H1 (cell line): ENCODE data around the gene TSPAN9. TPM values are rescaled to one million over a fixed set of nuclear protein-coding genes. Genes with fewer than 3 reads are reported as not detected.

Source experiments
- CTCF ChIA-PET: fragments of 300-600 bp; sonication (Branson Sonifier 250); formaldehyde crosslinking; loops from one replicate; lab custom pipeline; 2021; ENCODE audit not compliant: partially characterized antibody; lab: Charles Lee
- POLR2A ChIA-PET: fragments of 300-600 bp; sonication (Branson Sonifier 250); formaldehyde crosslinking; loops from one replicate; lab custom pipeline; 2021; ENCODE audit warnings: inconsistent platforms; ENCODE audit not compliant: partially characterized antibody; lab: Charles Lee
- DNase-seq, 2 experiments: peaks; one replicate each; pipeline versions ENCODE4 v3.0.0 to v3.0.0-alpha.2; 2010 to 2022; ENCODE audit warnings: low spot score in 2 of 2, low read depth in 1 of 2, mixed read lengths in 1 of 2
- FAIRE-seq: peaks from 2 replicates; lab custom pipeline; 2011; peaks lifted over from hg19 to GRCh38; lab: Jason Lieb, UNC
- H2AFZ ChIP-seq: 2 replicates; pipeline ENCODE4 v1.8.1; 2012; ENCODE audit warnings: low read length, inconsistent platforms
- H2AK5ac ChIP-seq: 2 replicates; pipeline ENCODE4 v1.6.1; 2013; ENCODE audit warnings: low read depth, low read length
- H2BK120ac ChIP-seq: replicated peaks from 2 replicates; pipeline ENCODE3; 2013; ENCODE audit warnings: low read depth, low read length, inconsistent platforms
- H2BK12ac ChIP-seq: 2 replicates; pipeline ENCODE4 v1.6.1; 2013; ENCODE audit warnings: low read depth, low read length
- H2BK15ac ChIP-seq: 2 replicates; pipeline ENCODE4 v1.6.1; 2013; ENCODE audit warnings: low read length
- H2BK20ac ChIP-seq: 2 replicates; pipeline ENCODE4 v1.6.1; 2013; ENCODE audit warnings: low read length
- H2BK5ac ChIP-seq: 2 replicates; pipeline ENCODE4 v1.6.1; 2013; ENCODE audit warnings: low read depth, low read length
- H3K14ac ChIP-seq: 2 replicates; pipeline ENCODE4 v1.6.1; 2013; ENCODE audit warnings: inconsistent platforms; ENCODE audit not compliant: insufficient read length
- H3K18ac ChIP-seq: 2 replicates; pipeline ENCODE4 v1.6.1; 2013; ENCODE audit warnings: low read length; ENCODE audit errors: extremely low read depth
- H3K23ac ChIP-seq: 2 replicates; pipeline ENCODE4 v1.6.1; 2013; ENCODE audit warnings: inconsistent platforms; ENCODE audit not compliant: insufficient read length
- H3K23me2 ChIP-seq: 2 replicates; pipeline ENCODE4 v1.6.1; 2013; ENCODE audit warnings: low read depth, low read length
- H3K27ac ChIP-seq: 2 replicates; pipeline ENCODE4 v1.6.1; 2011; ENCODE audit warnings: low read depth, low read length, inconsistent platforms
- H3K27me3 ChIP-seq, 4 experiments: replicated peaks in 1 of 4; 1 replicate in 1 of 4; 2 replicates in 3 of 4; pipeline versions ENCODE4 v1.6.1 to v1.8.1; 2011 to 2013; ENCODE audit warnings: low read length in 3 of 4, mild to moderate bottlenecking in 3 of 4, inconsistent platforms in 2 of 4, mixed read lengths in 2 of 4, moderate library complexity in 1 of 4; ENCODE audit not compliant: control insufficient read depth in 3 of 4, insufficient read depth in 3 of 4; ENCODE audit errors: extremely low read depth in 1 of 4
- H3K36me3 ChIP-seq, 4 experiments: 2 replicates each; pipeline versions ENCODE4 v1.6.1 to v1.8.1; 2011 to 2013; ENCODE audit warnings: mild to moderate bottlenecking in 4 of 4, low read length in 3 of 4, moderate library complexity in 2 of 4, control low read depth in 1 of 4, inconsistent platforms in 1 of 4; ENCODE audit not compliant: insufficient read depth in 4 of 4, control insufficient read depth in 2 of 4
- H3K4ac ChIP-seq: replicated peaks from 2 replicates; pipeline ENCODE3; 2013; ENCODE audit warnings: low read length, low read depth, mixed read lengths, inconsistent platforms; ENCODE audit not compliant: insufficient read length
- H3K4me1 ChIP-seq, 4 experiments: replicated peaks in 1 of 4; 1 replicate in 1 of 4; 2 replicates in 3 of 4; pipeline versions ENCODE4 v1.6.1 to v1.8.1; 2011 to 2013; ENCODE audit warnings: low read length in 3 of 4, inconsistent platforms in 2 of 4, mixed read lengths in 1 of 4; ENCODE audit not compliant: insufficient read depth in 4 of 4, control insufficient read depth in 3 of 4
- H3K4me2 ChIP-seq, 2 experiments: 2 replicates each; pipeline versions ENCODE4 v1.6.1 to v1.8.1; 2011 to 2013; ENCODE audit warnings: low read depth in 2 of 2, low read length in 2 of 2, control low read depth in 1 of 2, inconsistent platforms in 1 of 2, mild to moderate bottlenecking in 1 of 2; ENCODE audit not compliant: insufficient read depth in 1 of 2
- H3K4me3 ChIP-seq, 4 experiments: fragments of 200-600, 300-600 bp in 1 of 4; sonication (generic), shearing (Covaris generic), sonication (Bioruptor Twin) in 1 of 4; 2 replicates each; pipeline versions ENCODE4 v1.5.1 to v1.8.1; 2011 to 2016; ENCODE audit warnings: low read length in 4 of 4, low read depth in 3 of 4, control low read depth in 2 of 4, inconsistent platforms in 2 of 4, mild to moderate bottlenecking in 2 of 4, mixed read lengths in 1 of 4, moderate library complexity in 1 of 4; ENCODE audit not compliant: insufficient read depth in 2 of 4; ENCODE audit errors: extremely low read depth in 1 of 4
- H3K56ac ChIP-seq: replicated peaks from 2 replicates; pipeline ENCODE3; 2013; ENCODE audit warnings: low read depth, mild to moderate bottlenecking, mixed read lengths, low read length, inconsistent platforms; ENCODE audit not compliant: insufficient read length
- H3K79me1 ChIP-seq: 2 replicates; pipeline ENCODE4 v1.6.1; 2013; ENCODE audit warnings: low read depth, low read length, control low read depth
- H3K79me2 ChIP-seq, 2 experiments: 2 replicates each; pipeline versions ENCODE4 v1.6.1 to v1.8.1; 2012 to 2013; ENCODE audit warnings: low read length in 2 of 2, mild to moderate bottlenecking in 2 of 2, inconsistent platforms in 1 of 2; ENCODE audit not compliant: insufficient read depth in 2 of 2, control insufficient read depth in 1 of 2
- H3K9ac ChIP-seq, 4 experiments: replicated peaks in 1 of 4; 1 replicate in 1 of 4; 2 replicates in 3 of 4; pipeline versions ENCODE4 v1.6.1 to v1.8.1; 2011 to 2013; ENCODE audit warnings: low read depth in 3 of 4, low read length in 3 of 4, control low read depth in 2 of 4, mild to moderate bottlenecking in 2 of 4, moderate library complexity in 2 of 4, inconsistent platforms in 1 of 4; ENCODE audit errors: extremely low read depth in 1 of 4
- H3K9me3 ChIP-seq, 2 experiments: 2 replicates each; pipeline versions ENCODE4 v1.6.1 to v1.8.1; 2012 to 2013; ENCODE audit warnings: mild to moderate bottlenecking in 2 of 2, moderate library complexity in 2 of 2, control low read depth in 1 of 2, inconsistent platforms in 1 of 2, low read depth in 1 of 2, low read length in 1 of 2, mixed read lengths in 1 of 2; ENCODE audit not compliant: insufficient read depth in 2 of 2
- H4K20me1 ChIP-seq, 2 experiments: replicated peaks in 1 of 2; 2 replicates each; pipeline versions ENCODE3 to v1.8.1; 2011 to 2013; ENCODE audit warnings: inconsistent platforms in 2 of 2, low read length in 2 of 2, mild to moderate bottlenecking in 1 of 2; ENCODE audit not compliant: insufficient read depth in 2 of 2, control insufficient read depth in 1 of 2
- H4K5ac ChIP-seq: 2 replicates; pipeline ENCODE4 v1.6.1; 2013; ENCODE audit warnings: low read length, low read depth, mixed read lengths, inconsistent platforms; ENCODE audit not compliant: insufficient read length
- H4K8ac ChIP-seq: 2 replicates; pipeline ENCODE4 v1.8.0; 2013; ENCODE audit warnings: mild to moderate bottlenecking, moderate library complexity, low read length, inconsistent platforms; ENCODE audit not compliant: insufficient read depth; ENCODE audit errors: extremely low read depth
- H4K91ac ChIP-seq: replicated peaks from 2 replicates; pipeline ENCODE3; 2013; ENCODE audit warnings: low read length, mixed read lengths, inconsistent platforms; ENCODE audit not compliant: insufficient read length
- BCL11A ChIP-seq, 2 experiments: IDR thresholded peaks; one replicate each; pipeline ENCODE4 v1.6.1; 2011; ENCODE audit warnings: low read depth in 2 of 2, low read length in 2 of 2, mild to moderate bottlenecking in 2 of 2
- CBX8 ChIP-seq: fragments of 300-800, 300-1000 bp; sonication (generic); IDR thresholded peaks from 2 replicates; pipeline ENCODE4 v1.7.1; 2016; ENCODE audit warnings: low read depth, low read length, borderline replicate concordance
- CEBPB ChIP-seq: IDR thresholded peaks from 2 replicates; pipeline ENCODE4 v1.6.1; 2012; ENCODE audit warnings: low read depth, low read length
- CTBP2 ChIP-seq: IDR thresholded peaks from 2 replicates; pipeline ENCODE4 v1.7.0; 2011; ENCODE audit warnings: borderline replicate concordance, mild to moderate bottlenecking, moderate library complexity, mixed read lengths, low read length; ENCODE audit not compliant: insufficient read depth, insufficient read length
- GABPA ChIP-seq: IDR thresholded peaks from 2 replicates; pipeline ENCODE4 v1.6.1; 2011; ENCODE audit warnings: mild to moderate bottlenecking, low read length, moderate library complexity, borderline replicate concordance; ENCODE audit not compliant: insufficient read depth
- JUND ChIP-seq: IDR thresholded peaks from 2 replicates; pipeline ENCODE4 v1.6.1; 2011; ENCODE audit warnings: mild to moderate bottlenecking, improper control_type of control experiment, low read length
- KDM1A ChIP-seq: fragments of 200-600, 300-600 bp; sonication (generic); IDR thresholded peaks from 2 replicates; pipeline ENCODE4 v1.7.1; 2016; ENCODE audit warnings: mild to moderate bottlenecking, low read length, borderline replicate concordance
- POU5F1 ChIP-seq: IDR thresholded peaks from 2 replicates; pipeline ENCODE4 v1.6.1; 2011; ENCODE audit warnings: low read depth, mild to moderate bottlenecking, low read length, moderate library complexity
- SAP30 ChIP-seq: fragments of 300-600 bp; sonication (generic); IDR thresholded peaks from 2 replicates; pipeline ENCODE4 v1.7.1; 2012; ENCODE audit warnings: low read length, moderate library complexity, mild to moderate bottlenecking, inconsistent platforms; ENCODE audit not compliant: insufficient read depth, insufficient replicate concordance
- SIRT6 ChIP-seq: IDR thresholded peaks from one replicate; pipeline ENCODE4 v1.7.1; 2012; ENCODE audit warnings: low read length, inconsistent platforms
- USF2 ChIP-seq: IDR thresholded peaks from 2 replicates; pipeline ENCODE4 v1.6.1; 2011; ENCODE audit warnings: low read length, improper control_type of control experiment
- ZNF274 ChIP-seq: IDR thresholded peaks from 2 replicates; pipeline ENCODE4 v1.7.0; 2012; ENCODE audit warnings: low read length, borderline replicate concordance; ENCODE audit errors: extremely low read depth
- WGBS, 2 experiments: shearing (Covaris generic) in 1 of 2; methylation state at CpG; one replicate each; pipeline versions ENCODE4 v1.1.6 to v1.1.7; 2013 to 2015; ENCODE audit warnings: low lambda C conversion rate in 2 of 2, mixed read lengths in 2 of 2, inconsistent platforms in 1 of 2, low coverage in 1 of 2, missing lambda C conversion rate in 1 of 2; ENCODE audit not compliant: insufficient replicate concordance in 2 of 2, insufficient coverage in 1 of 2, insufficient read length in 1 of 2; ENCODE audit errors: extremely low coverage in 1 of 2, missing lambda C conversion rate in 1 of 2; 5-methylcytosine and 5-hydroxymethylcytosine counted together
- polyA plus RNA-seq, 7 experiments: library from polyadenylated mRNA; depleted of rRNA in 3 of 7; stranded (reverse) in 5 of 7; unstranded in 2 of 7; fragments of >200 nt in 5 of 7; fragments of 200-250 nt in 2 of 7; gene quantifications; 1 replicate in 5 of 7; 2 replicates in 1 of 7; 4 replicates in 1 of 7; pipeline versions ENCODE4 v1.2.1 to v1.2.3, GENCODE V29; 2011 to 2013; ENCODE audit warnings: missing spikeins in 2 of 7, mixed read lengths in 2 of 7
- total RNA-seq: library from RNA; stranded (reverse); fragmentation: NEBNext Ultra II Directional; extraction: Animal tissue kit (Norgen Biotek cat#: 25700); gene quantifications from 2 replicates; pipeline ENCODE4 v1.2.1, GENCODE V29; 2021

TSPAN9 gene
- total and polyA plus RNA-seq, 2 of the 8 experiments (the other 6 are each of a cell fraction or from before 2014, with no cell fraction given), result 11.5 to 29.1 TPM

DNA sequence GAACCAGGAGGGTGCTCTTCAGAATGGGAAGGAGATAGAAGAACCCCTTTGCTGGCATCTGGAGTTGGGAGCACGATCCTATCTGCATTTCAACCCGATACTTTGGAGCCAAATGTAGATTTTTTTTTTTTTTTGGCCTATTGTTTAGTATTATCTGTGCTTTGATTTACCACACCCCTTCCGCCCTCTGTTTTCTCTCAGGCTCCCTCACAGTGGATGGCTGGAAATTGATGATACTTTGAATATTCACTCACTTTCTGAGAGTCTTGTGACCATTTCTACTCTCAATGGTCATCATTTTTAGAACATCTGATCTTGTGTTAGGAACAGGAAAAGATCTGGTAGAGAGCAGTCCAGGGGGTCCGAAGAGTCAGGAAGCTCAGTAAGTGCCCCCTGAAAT lies 9.0 kb downstream of the TSPAN9 start:
- Histone ChIP-seq H3K14ac (no peak overlapping the region), H2BK120ac (no peak overlapping the region), H2BK20ac (no peak overlapping the region), H4K91ac (no peak overlapping the region), H3K56ac (no peak overlapping the region), H3K18ac (no peak overlapping the region), H3K4me1 (peaks cover 8 to 23% (median 17%) of the 10 kb centered on the region in 4 experiments), H2BK12ac (no peak overlapping the region), H2AK5ac (no peak overlapping the region), H4K8ac (no peak overlapping the region), H3K4me3 (no peak overlapping the region), H3K4me2 (no peak overlapping the region), H3K27ac (no peak overlapping the region), H3K4ac (no peak overlapping the region), H2AFZ (no peak overlapping the region), H3K36me3 (no peaks in the 10 kb centered on the region), H3K9ac (no peak overlapping the region), H3K23me2 (no peaks in the 10 kb centered on the region), H3K9me3 (no peaks in the 10 kb centered on the region), H4K20me1 (no peaks in the 10 kb centered on the region), H3K27me3 (peaks cover 0 to 5% (median under 1%) of the 10 kb centered on the region in 4 experiments; a peak in 2 of 7 replicates), H3K23ac (no peak overlapping the region), H3K79me2 (no peaks in the 10 kb centered on the region), H2BK5ac (no peak overlapping the region), H3K79me1 (0 out of 2 replicates have a peak, but pooled peaks cover 3% of the 10 kb centered on the region), H2BK15ac (no peak overlapping the region), H4K5ac (no peak overlapping the region)
- POLR2A ChIA-PET, result no interaction called here
- FAIRE-seq (no peak), DNase-seq (no peak)
- CTCF ChIA-PET, result interaction anchor here (1.9 to 2.9 kb wide), 2 partner anchors 13 to 49 kb away, joined by 9 to 17 read pairs; no protein-coding TSS in a partner anchor
- WGBS, 2 experiments, result 92% methylated on average over 4 of the region's 4 CpGs; no CpG with 5 or more reads in 1 of the 2 experiments
- TF ChIP-seq JUND (no peak), POU5F1 (no peak), SIRT6 (no peak), CBX8 (no peak), CTBP2 (no peak), SAP30 (no peak), CEBPB (no peak), BCL11A (IDR thresholded peaks at IDR 0.05; ENCODE audit: low read depth in 2 of 2, low read length in 2 of 2) (no peak), USF2 (no peak), KDM1A (no peak), ZNF274 (no peak), GABPA (no peak)
